A549 (cell line): ENCODE measurements around the gene PHPT1.
"Not testable (repeated sequence)": the region's sequence is repeated elsewhere in the genome, so short reads cannot be mapped to it uniquely, and the experiment has no call there.

ENCODE experiments used
- FOSL2 ChIP-seq, 2 experiments: fragments of 450-650 bp in 1 of 2; fragments of >200 bp in 1 of 2; sonication (Bioruptor Twin) in 1 of 2; formaldehyde crosslinking; IDR thresholded peaks; 2 replicates each; pipeline versions ENCODE4 v1.5.0 to v1.6.1; 2016 to 2020; ENCODE audit warnings: mild to moderate bottlenecking in 1 of 2, moderate library complexity in 1 of 2
- GATA3 ChIP-seq: IDR thresholded peaks from 2 replicates; pipeline ENCODE4 v1.6.1; 2012; ENCODE audit warnings: borderline replicate concordance
- NFE2L2 ChIP-seq: fragments of 150-350 bp; conservative IDR thresholded peaks from 2 replicates; pipeline ENCODE4 v1.6.1; 2014; ENCODE audit warnings: low read length
- POLR2A ChIP-seq: IDR thresholded peaks from 2 replicates; pipeline ENCODE4 v1.6.1; 2012; ENCODE audit warnings: mild to moderate bottlenecking, low read length
- RFX5 ChIP-seq: fragments of 450-650 bp; IDR thresholded peaks from 2 replicates; pipeline ENCODE4 v1.7.1; 2014; ENCODE audit warnings: antibody characterized with exemption, mild to moderate bottlenecking, moderate library complexity
- RNF2 ChIP-seq: fragments of 200-600 bp; sonication (generic); IDR thresholded peaks from 2 replicates; pipeline ENCODE4 v1.6.1; 2016; ENCODE audit warnings: low read depth, mild to moderate bottlenecking, antibody characterized with exemption, moderate library complexity, borderline replicate concordance
- SMC3 ChIP-seq: fragments of >200 bp; sonication (Bioruptor Twin); formaldehyde crosslinking; IDR thresholded peaks from 3 replicates; pipeline ENCODE4 v1.6.1; 2018; ENCODE audit warnings: inconsistent platforms
- SREBF2 ChIP-seq: fragments of 450-650 bp; IDR thresholded peaks from 2 replicates; pipeline ENCODE4 v1.6.1; 2014; ENCODE audit warnings: mild to moderate bottlenecking, moderate library complexity
- ZNF302 ChIP-seq: fragments of 250-450 bp; sonication (Bioruptor Pico); IDR thresholded peaks from 2 replicates; pipeline ENCODE4 v1.9.0; 2021; ENCODE audit warnings: inconsistent platforms, mild to moderate bottlenecking, moderate library complexity
- ZSCAN20 ChIP-seq: fragments of 250-450 bp; sonication (Bioruptor Pico); IDR thresholded peaks from 2 replicates; pipeline ENCODE4 v1.8.0; 2022; ENCODE audit warnings: mild to moderate bottlenecking, moderate library complexity
- TF ChIP-seq, protein P1 (sequence below): fragments of >200 bp; sonication (Bioruptor Twin); formaldehyde crosslinking; IDR thresholded peaks from 3 replicates; pipeline ENCODE4 v1.5.1; 2016
- TF ChIP-seq, protein P2 (sequence below): IDR thresholded peaks from 2 replicates; pipeline ENCODE4 v1.6.1; 2012

DNA sequence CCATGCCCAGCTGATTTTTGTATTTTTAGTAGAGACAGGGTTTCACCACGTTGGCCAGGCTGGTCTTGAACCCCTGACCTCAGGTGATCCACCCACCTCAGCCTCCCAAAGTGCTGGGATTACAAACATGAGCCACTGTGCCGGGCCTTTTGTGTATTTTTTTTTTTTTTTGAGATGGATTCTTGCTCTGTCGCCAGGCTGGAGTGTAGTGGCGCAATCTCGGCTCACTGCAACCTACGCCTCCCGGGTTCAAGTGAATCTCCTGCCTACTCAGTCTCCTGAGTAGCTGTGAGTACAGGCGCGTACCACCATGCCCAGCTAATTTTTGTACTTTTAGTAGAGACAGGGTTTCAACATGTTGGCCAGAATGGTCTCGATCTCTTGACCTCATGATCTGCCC lies 34.5 kb downstream of the PHPT1 start:
- TF ChIP-seq, protein P1, sequence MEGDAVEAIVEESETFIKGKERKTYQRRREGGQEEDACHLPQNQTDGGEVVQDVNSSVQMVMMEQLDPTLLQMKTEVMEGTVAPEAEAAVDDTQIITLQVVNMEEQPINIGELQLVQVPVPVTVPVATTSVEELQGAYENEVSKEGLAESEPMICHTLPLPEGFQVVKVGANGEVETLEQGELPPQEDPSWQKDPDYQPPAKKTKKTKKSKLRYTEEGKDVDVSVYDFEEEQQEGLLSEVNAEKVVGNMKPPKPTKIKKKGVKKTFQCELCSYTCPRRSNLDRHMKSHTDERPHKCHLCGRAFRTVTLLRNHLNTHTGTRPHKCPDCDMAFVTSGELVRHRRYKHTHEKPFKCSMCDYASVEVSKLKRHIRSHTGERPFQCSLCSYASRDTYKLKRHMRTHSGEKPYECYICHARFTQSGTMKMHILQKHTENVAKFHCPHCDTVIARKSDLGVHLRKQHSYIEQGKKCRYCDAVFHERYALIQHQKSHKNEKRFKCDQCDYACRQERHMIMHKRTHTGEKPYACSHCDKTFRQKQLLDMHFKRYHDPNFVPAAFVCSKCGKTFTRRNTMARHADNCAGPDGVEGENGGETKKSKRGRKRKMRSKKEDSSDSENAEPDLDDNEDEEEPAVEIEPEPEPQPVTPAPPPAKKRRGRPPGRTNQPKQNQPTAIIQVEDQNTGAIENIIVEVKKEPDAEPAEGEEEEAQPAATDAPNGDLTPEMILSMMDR: not testable (repeated sequence)
- not testable (repeated sequence) for TF ChIP-seq ZNF302 (CRISPR knock-in tag); RNF2; SMC3; POLR2A; NFE2L2; SREBF2; RFX5; FOSL2 (IDR thresholded peaks at IDR 0.05); FOSL2 (CRISPR knock-in tag; IDR thresholded peaks at IDR 0.05); ZSCAN20 (CRISPR knock-in tag); GATA3
- TF ChIP-seq, protein P2, sequence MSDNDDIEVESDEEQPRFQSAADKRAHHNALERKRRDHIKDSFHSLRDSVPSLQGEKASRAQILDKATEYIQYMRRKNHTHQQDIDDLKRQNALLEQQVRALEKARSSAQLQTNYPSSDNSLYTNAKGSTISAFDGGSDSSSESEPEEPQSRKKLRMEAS: not testable (repeated sequence)
